Measurements from ENCODE around the gene P2RY10. TPM values are rescaled to one million over a fixed set of nuclear protein-coding genes. Genes with fewer than 3 reads are reported as not detected.

P2RY10 gene
- total RNA-seq, 1 donor from 2014 or later, result not detected

DNA sequence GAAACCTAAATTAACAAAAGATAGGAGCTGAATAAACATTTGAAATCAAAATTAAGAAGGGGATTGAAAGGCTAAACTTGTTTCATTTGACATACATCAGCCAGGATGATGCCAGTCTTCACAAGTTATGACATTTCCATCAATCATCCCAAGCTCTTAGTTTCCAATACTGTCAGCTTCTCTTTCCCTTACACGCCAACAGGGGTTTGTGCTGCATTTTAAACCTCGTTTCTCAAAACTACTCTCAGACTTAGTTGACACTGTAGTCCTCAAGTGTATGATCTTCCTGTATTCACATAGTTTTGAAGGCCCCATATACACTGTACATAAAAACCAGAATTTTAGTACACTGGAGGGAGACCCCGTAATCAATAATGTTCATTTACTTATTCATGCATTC, 840 bp upstream of the P2RY10 start:
- intact Hi-C loops (cut with DNase I), result no loop called here

DNA sequence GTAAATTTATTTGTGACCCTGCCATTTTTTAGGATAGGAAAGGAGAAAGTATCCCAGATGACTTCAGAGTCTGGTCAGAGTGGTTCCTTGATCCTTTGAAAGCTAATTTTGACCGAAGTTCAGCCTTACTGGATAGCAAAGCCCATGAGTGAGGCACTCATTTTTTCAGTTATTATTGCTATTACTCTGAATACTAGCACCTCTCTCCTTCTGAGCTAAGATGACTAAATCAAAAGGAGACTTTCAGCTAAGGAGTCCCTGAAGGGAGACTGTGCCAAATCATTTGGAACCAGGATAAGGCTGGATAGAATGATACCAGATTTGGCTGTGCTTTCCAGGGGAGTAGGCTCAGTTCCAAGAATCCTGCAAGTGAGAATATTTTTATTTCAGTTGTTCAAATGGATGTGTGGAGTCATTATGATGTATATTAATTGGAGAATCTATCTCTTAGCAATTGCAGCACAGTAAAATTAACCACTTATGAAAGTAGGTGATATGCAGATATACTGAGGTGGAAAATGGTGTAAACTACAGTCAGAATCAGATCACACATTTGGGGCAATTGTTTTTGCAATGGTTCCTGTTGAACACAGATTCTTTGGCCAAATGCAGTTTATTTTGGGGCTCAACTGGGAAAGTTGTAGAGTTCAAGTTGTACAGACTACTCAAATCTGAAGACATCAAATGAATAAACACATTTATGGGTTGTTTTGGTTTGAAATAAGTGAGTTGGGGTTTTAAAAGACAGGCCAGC, 1.2 kb downstream of the P2RY10 start:
- H3K9me3 ChIP-seq, result no peaks in the 10 kb centered on the region
- no peak overlapping the region for H3K4me3 ChIP-seq
- H3K36me3 ChIP-seq, result no peaks in the 10 kb centered on the region
- TF ChIP-seq CTCF (IDR thresholded peaks at IDR 0.05), result no peak
- no peak for DNase-seq (ENCODE audit: low spot score in 2 of 2)
- H3K4me1 ChIP-seq, result no peaks in the 10 kb centered on the region
- H3K27ac ChIP-seq, result no peak overlapping the region
- H3K27me3 ChIP-seq, result no peaks in the 10 kb centered on the region
- intact Hi-C loops (cut with DNase I), result no loop called here

More for the DNA sequence above, 840 bp upstream of the P2RY10 start:
- TF ChIP-seq CTCF (IDR thresholded peaks at IDR 0.05), result no peak
- Histone ChIP-seq H3K27me3 (no peaks in the 10 kb centered on the region), H3K4me1 (no peaks in the 10 kb centered on the region), H3K36me3 (no peaks in the 10 kb centered on the region), H3K4me3 (no peak overlapping the region), H3K9me3 (no peaks in the 10 kb centered on the region), H3K27ac (no peak overlapping the region)
- no peak for DNase-seq (ENCODE audit: low spot score in 2 of 2)

DNA sequence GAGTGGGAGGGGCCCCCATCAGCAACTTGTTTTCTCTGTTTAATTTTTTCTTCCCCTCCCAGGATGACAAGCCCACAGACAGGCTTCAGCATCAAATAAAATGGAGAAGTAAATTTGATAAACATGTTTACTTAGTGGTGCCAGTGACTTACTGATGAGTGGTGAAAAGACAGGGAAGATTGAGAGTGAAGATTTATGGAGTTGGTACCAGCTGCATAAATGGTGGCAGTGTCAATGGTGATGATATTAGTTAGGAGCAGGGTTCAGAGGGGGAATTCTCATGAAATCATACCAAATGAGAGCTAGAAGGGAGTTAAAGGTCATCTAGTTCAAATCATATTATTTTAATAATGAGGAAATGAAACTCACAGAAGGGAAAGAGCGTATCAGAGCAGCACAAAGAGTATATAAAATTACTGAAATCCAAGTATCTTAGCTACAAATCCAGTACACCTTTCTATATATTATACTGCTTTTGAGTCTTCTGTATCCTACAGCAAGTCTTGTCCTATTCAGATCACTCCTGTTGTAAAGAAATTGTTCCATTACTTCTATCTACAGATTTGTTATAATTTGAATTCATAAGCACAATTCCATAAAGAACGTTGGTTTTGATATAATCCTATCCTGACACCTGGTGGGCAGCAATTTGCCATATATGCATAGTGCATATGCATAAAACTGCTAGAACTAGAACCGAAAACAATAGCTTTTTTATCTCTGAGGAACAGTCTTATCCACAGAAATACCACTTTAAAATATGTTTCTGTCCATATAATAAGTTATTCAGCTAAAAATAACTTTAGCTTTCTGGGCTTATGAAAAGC, 5.0 kb downstream of the P2RY10 start:
- H3K27me3 ChIP-seq, result no peaks in the 10 kb centered on the region
- intact Hi-C loops (cut with DNase I), result no loop called here
- no peak for DNase-seq (ENCODE audit: low spot score in 2 of 2)
- no peaks in the 10 kb centered on the region for H3K36me3 ChIP-seq
- no peaks in the 10 kb centered on the region for H3K4me1 ChIP-seq
- no peaks in the 10 kb centered on the region for H3K9me3 ChIP-seq
- no peak overlapping the region for H3K27ac ChIP-seq
- TF ChIP-seq CTCF (IDR thresholded peaks at IDR 0.05), result no peak
- H3K4me3 ChIP-seq, result no peak overlapping the region

GRCh38 chrX:78957049-78957767, 12.0 kb downstream of the P2RY10 start:
- no peaks in the 10 kb centered on the region for H3K36me3 ChIP-seq
- H3K4me3 ChIP-seq, result no peak overlapping the region
- intact Hi-C loops (cut with DNase I), result no loop called here
- no peaks in the 10 kb centered on the region for H3K27me3 ChIP-seq
- H3K4me1 ChIP-seq, result no peaks in the 10 kb centered on the region
- no peaks in the 10 kb centered on the region for H3K9me3 ChIP-seq
- H3K27ac ChIP-seq, result no peak overlapping the region
- DNase-seq (ENCODE audit: low spot score in 2 of 2), result no peak
- no peak for TF ChIP-seq CTCF (IDR thresholded peaks at IDR 0.05)

GRCh38 chrX:78957768-78958130, 12.6 kb downstream of the P2RY10 start:
- no peaks in the 10 kb centered on the region for H3K4me1 ChIP-seq
- H3K4me3 ChIP-seq, result no peak overlapping the region
- DNase-seq (ENCODE audit: low spot score in 2 of 2), result no peak
- no peaks in the 10 kb centered on the region for H3K36me3 ChIP-seq
- H3K27me3 ChIP-seq, result no peaks in the 10 kb centered on the region
- intact Hi-C loops (cut with DNase I), result no loop called here
- H3K27ac ChIP-seq, result no peak overlapping the region
- TF ChIP-seq CTCF (IDR thresholded peaks at IDR 0.05), result no peak
- H3K9me3 ChIP-seq, result no peaks in the 10 kb centered on the region

All from ascending aorta (tissue), 2 donors.